RWPE1 (cell line): ENCODE measurements around the gene ZNF146.

Experiments used
- CTCF ChIA-PET: fragments of 350-600 bp; sonication (Branson Sonifier 250); formaldehyde crosslinking; extraction: SDS; loops from one replicate; lab custom pipeline; 2021; lab: Yijun Ruan, JAX
- POLR2A ChIA-PET: fragments of 400-600 bp; formaldehyde crosslinking; extraction: SDS; loops from one replicate; lab custom pipeline; 2020; ENCODE audit warnings: antibody characterized with exemption; ENCODE audit not compliant: low non-redundant PET; lab: Yijun Ruan, JAX
- DNase-seq: peaks from one replicate; pipeline ENCODE4 v3.0.0; 2012; ENCODE audit warnings: low spot score
- H3K27ac ChIP-seq: fragments of 450-650 bp; 2 replicates; pipeline ENCODE4 v1.5.1; 2017
- CTCF ChIP-seq: fragments of 450-650 bp; conservative IDR thresholded peaks from 2 replicates; pipeline ENCODE4 v1.5.1; 2017; ENCODE audit warnings: low read depth, mild to moderate bottlenecking

The ZNF146 gene

GRCh38 chr19:36209372-36209771 lies 5.5 kb upstream of the ZNF146 start:
- CTCF ChIA-PET = no interaction called here

GRCh38 chr19:36210497-36210896 lies 4.4 kb upstream of the ZNF146 start:
- no peak for TF ChIP-seq CTCF
- no peak for DNase-seq
- no peak overlapping the region for H3K27ac ChIP-seq
- POLR2A ChIA-PET = interaction anchor here (0.6 kb wide), 1 partner anchor 8 kb away, joined by 4 read pairs; no protein-coding TSS in a partner anchor
- CTCF ChIA-PET = no interaction called here

More at GRCh38 chr19:36209372-36209771, 5.5 kb upstream of the ZNF146 start:
- no peak for TF ChIP-seq CTCF
- no peak overlapping the region for H3K27ac ChIP-seq
- POLR2A ChIA-PET = no interaction called here
- DNase-seq = no peak

- ChIA-PET CTCF (no interaction called here), POLR2A (no interaction called here)
- no peak for DNase-seq
- H3K27ac ChIP-seq = 0 out of 2 replicates have a peak overlapping the region, but pooled peaks have one; percentile 92
- no peak for TF ChIP-seq CTCF
Measured at GRCh38 chr19:36212895-36213294, 2.0 kb upstream of the ZNF146 start.

- DNase-seq = no peak
- CTCF ChIA-PET = no interaction called here
- POLR2A ChIA-PET = no interaction called here
Measured at GRCh38 chr19:36215276-36216123, 594 bp downstream of the ZNF146 start.

GRCh38 chr19:36221474-36221873 lies 6.6 kb downstream of the ZNF146 start:
- no peak for TF ChIP-seq CTCF
- DNase-seq = no peak
- POLR2A ChIA-PET = no interaction called here
- CTCF ChIA-PET = interaction anchor here (0.6 kb wide), 1 partner anchor 1004 kb away, joined by 3 read pairs; no protein-coding TSS in a partner anchor
- no peak overlapping the region for H3K27ac ChIP-seq

More at GRCh38 chr19:36215276-36216123, 594 bp downstream of the ZNF146 start:
- peak overlapping the region; percentile 92 for H3K27ac ChIP-seq
- no peak for TF ChIP-seq CTCF

GRCh38 chr19:36222503-36222902 lies 7.6 kb downstream of the ZNF146 start:
- H3K27ac ChIP-seq = no peak overlapping the region
- ChIA-PET POLR2A (no interaction called here), CTCF (no interaction called here)
- no peak for DNase-seq
- no peak for TF ChIP-seq CTCF
